DOHH2 (cell line): ENCODE measurements around the gene LOXL4.

ENCODE experiments used
- CTCF ChIP-seq: fragments of 200-600 bp; sonication (generic); IDR thresholded peaks from one replicate; pipeline ENCODE4 v1.5.1; 2014; ENCODE audit warnings: antibody characterized with exemption, mild to moderate bottlenecking, low read depth, low read length; ENCODE audit not compliant: poor library complexity, severe bottlenecking
- EZH2phosphoT487 ChIP-seq: fragments of 200-600 bp; sonication (generic); IDR thresholded peaks from 2 replicates; pipeline ENCODE4 v1.6.1; 2017; ENCODE audit warnings: borderline replicate concordance, mild to moderate bottlenecking, antibody characterized with exemption, low read length, moderate library complexity, mixed read lengths

GRCh38 chr10:98289802-98290209 is 21.8 kb upstream of the LOXL4 start:
- TF ChIP-seq CTCF (no peak), EZH2phosphoT487 (no peak)
